Natural killer cell (primary cell): ENCODE data around the gene SLC25A22. TPM values are rescaled to one million over a fixed set of nuclear protein-coding genes. Genes with fewer than 3 reads are reported as not detected.

ENCODE experiments used
- ATAC-seq, 3 donors: fragments of 150-1000 bp in 2 of 3; fragments of 200-7000 bp in 1 of 3; cut with Tn5 transposase; 1 replicate in 1 of 3; 2 replicates in 2 of 3; pipeline ENCODE4 v1.10.0; 2021; ENCODE audit warnings: mild to moderate bottlenecking in 2 of 3, moderate library complexity in 2 of 3
- DNase-seq, 2 donors: peaks; one replicate each; pipeline versions ENCODE4 v3.0.0 to v3.0.0-alpha.2; 2013 to 2021; ENCODE audit warnings: mixed read lengths in 1 of 2
- H3K27ac ChIP-seq: one replicate; pipeline ENCODE4 v1.5.1; 2013; ENCODE audit warnings: mild to moderate bottlenecking, low read length
- H3K27me3 ChIP-seq: one replicate; pipeline ENCODE4 v1.6.1; 2013; ENCODE audit warnings: low read length; ENCODE audit not compliant: control insufficient read depth, insufficient read depth
- H3K36me3 ChIP-seq: one replicate; pipeline ENCODE4 v1.6.1; 2013; ENCODE audit warnings: low read length; ENCODE audit not compliant: control insufficient read depth, insufficient read depth
- H3K4me1 ChIP-seq: one replicate; pipeline ENCODE4 v1.6.1; 2013; ENCODE audit warnings: low read length; ENCODE audit not compliant: control insufficient read depth, insufficient read depth
- H3K4me3 ChIP-seq: one replicate; pipeline ENCODE4 v1.5.1; 2013; ENCODE audit warnings: low read length
- H3K9me3 ChIP-seq: one replicate; pipeline ENCODE4 v1.6.1; 2013; ENCODE audit warnings: low read length; ENCODE audit not compliant: control insufficient read depth, insufficient read depth
- H3K27ac Mint-ChIP-seq, 2 donors: one replicate each; pipeline ENCODE4 v1.8.0; 2022; ENCODE audit warnings: mild to moderate bottlenecking in 2 of 2, mixed read lengths in 2 of 2, moderate library complexity in 1 of 2
- H3K27me3 Mint-ChIP-seq, 2 donors: one replicate each; pipeline ENCODE4 v1.8.0; 2022; ENCODE audit warnings: low read depth in 2 of 2, mixed read lengths in 2 of 2
- H3K36me3 Mint-ChIP-seq: one replicate; pipeline ENCODE4 v1.8.0; 2022; ENCODE audit warnings: mixed read lengths
- H3K4me1 Mint-ChIP-seq, 2 donors: one replicate each; pipeline ENCODE4 v1.8.0; 2022; ENCODE audit warnings: mixed read lengths in 2 of 2
- H3K4me3 Mint-ChIP-seq: one replicate; pipeline ENCODE4 v1.8.0; 2022; ENCODE audit warnings: mild to moderate bottlenecking, moderate library complexity, mixed read lengths
- H3K9me3 Mint-ChIP-seq, 2 donors: one replicate each; pipeline ENCODE4 v1.8.0; 2022; ENCODE audit warnings: mixed read lengths in 2 of 2
- WGBS: methylation state at CpG from one replicate; pipeline ENCODE4 v1.1.7; 2013; ENCODE audit warnings: missing lambda C conversion rate; ENCODE audit not compliant: insufficient coverage; 5-methylcytosine and 5-hydroxymethylcytosine counted together
- intact Hi-C: fragments of 100-400 bp; cut with micrococcal nuclease; formaldehyde crosslinking; loops from one replicate; pipeline ENCODE4 v1.14.2; 2022
- total RNA-seq, 4 donors: library from RNA; stranded (reverse); fragments of 120-200 nt in 1 of 4; gene quantifications; one replicate each; pipeline versions ENCODE4 v1.2.3 to v1.2.4, GENCODE V29; 2013 to 2022
- TF ChIP-seq, protein P1 (sequence below): fragments of 200-600 bp; IDR thresholded peaks from one replicate; pipeline ENCODE4 v1.8.0; 2022; ENCODE audit warnings: antibody characterized with exemption

Gene SLC25A22
- total RNA-seq, 3 donors from 2014 or later (not counting 1 experiment from before 2014, with no cell fraction given): 22.8 to 34.6 (median 31.5) TPM

DNA sequence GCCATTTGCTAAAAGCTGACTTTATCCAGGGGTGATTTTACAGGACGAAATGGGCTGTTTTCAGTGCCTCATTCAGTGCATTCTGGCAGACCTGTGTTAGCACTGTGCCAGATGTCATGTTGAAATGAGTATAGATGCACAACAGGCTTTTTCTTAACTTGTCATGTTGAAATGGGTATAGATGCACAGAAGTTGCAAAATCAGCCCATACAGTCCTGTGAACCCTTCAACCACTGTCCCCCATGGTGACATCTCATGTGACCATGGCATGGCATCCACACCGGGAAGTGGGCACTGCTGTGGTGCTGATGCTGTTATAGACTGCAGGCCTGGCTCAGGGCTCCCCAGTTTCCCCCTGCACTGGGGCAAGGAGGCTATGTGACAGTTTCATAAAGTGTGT lies 48.4 kb downstream of the SLC25A22 start:
- Mint-ChIP-seq H3K4me3 (peak overlapping the region; percentile 55), H3K36me3 (no peaks in the 10 kb centered on the region), H3K27ac (no peak overlapping the region), H3K27me3 (no peaks in the 10 kb centered on the region), H3K4me1 (peaks cover 9 to 14% of the 10 kb centered on the region in 2 donors), H3K9me3 (no peaks in the 10 kb centered on the region)
- no peak overlapping the region for H3K27ac ChIP-seq
- peaks cover 22% of the 10 kb centered on the region for H3K4me1 ChIP-seq
- no peaks in the 10 kb centered on the region for H3K9me3 ChIP-seq
- H3K27me3 ChIP-seq: no peaks in the 10 kb centered on the region
- DNase-seq (no peak), ATAC-seq (no peak)
- no peaks in the 10 kb centered on the region for H3K36me3 ChIP-seq
- intact Hi-C loops: no loop called here
- TF ChIP-seq, protein P1, sequence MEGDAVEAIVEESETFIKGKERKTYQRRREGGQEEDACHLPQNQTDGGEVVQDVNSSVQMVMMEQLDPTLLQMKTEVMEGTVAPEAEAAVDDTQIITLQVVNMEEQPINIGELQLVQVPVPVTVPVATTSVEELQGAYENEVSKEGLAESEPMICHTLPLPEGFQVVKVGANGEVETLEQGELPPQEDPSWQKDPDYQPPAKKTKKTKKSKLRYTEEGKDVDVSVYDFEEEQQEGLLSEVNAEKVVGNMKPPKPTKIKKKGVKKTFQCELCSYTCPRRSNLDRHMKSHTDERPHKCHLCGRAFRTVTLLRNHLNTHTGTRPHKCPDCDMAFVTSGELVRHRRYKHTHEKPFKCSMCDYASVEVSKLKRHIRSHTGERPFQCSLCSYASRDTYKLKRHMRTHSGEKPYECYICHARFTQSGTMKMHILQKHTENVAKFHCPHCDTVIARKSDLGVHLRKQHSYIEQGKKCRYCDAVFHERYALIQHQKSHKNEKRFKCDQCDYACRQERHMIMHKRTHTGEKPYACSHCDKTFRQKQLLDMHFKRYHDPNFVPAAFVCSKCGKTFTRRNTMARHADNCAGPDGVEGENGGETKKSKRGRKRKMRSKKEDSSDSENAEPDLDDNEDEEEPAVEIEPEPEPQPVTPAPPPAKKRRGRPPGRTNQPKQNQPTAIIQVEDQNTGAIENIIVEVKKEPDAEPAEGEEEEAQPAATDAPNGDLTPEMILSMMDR: no peak
- no peak overlapping the region for H3K4me3 ChIP-seq
- 51% methylated on average over 2 of the region's 2 CpGs for WGBS

DNA sequence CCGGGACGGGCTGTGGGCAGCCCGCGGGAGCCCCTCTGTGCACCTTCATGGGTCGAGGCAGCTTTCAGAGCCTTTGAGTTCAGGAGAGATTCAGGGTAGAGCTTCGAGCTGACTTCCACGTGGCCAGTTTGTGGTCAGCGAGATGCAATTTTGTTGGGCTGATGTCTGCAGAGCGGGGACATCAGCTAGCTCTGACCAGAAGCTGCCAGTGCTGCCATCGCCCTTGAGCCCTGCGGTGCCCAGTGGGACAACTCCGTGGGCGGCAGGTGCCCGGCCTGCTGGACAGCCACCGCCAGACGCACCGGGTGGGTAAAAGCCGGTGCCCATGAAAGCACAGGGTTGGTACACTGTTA lies 50.1 kb downstream of the SLC25A22 start:
- intact Hi-C loops: no loop called here
- H3K27me3 ChIP-seq: no peaks in the 10 kb centered on the region
- under 1% methylated on average over 18 of the region's 18 CpGs for WGBS
- H3K36me3 Mint-ChIP-seq: no peaks in the 10 kb centered on the region
- peak overlapping the region; percentile 74 for H3K4me3 Mint-ChIP-seq
- TF ChIP-seq, protein P1: no peak
- H3K27ac ChIP-seq: peak overlapping the region; percentile 40
- H3K4me1 Mint-ChIP-seq: peaks cover 9 to 14% of the 10 kb centered on the region in 2 donors
- no peaks in the 10 kb centered on the region for H3K36me3 ChIP-seq
- H3K27ac Mint-ChIP-seq: peak overlapping the region in 1 of 2 donors; percentile 58
- peak overlapping the region; percentile 56 for H3K4me3 ChIP-seq
- peak in 1 of 2 donors; percentile 22 for DNase-seq
- ATAC-seq: no peak
- no peaks in the 10 kb centered on the region for H3K9me3 ChIP-seq
- peaks cover 22% of the 10 kb centered on the region for H3K4me1 ChIP-seq
- H3K27me3 Mint-ChIP-seq: no peaks in the 10 kb centered on the region
- no peaks in the 10 kb centered on the region for H3K9me3 Mint-ChIP-seq

GRCh38 chr11:747158-748006 lies 50.7 kb downstream of the SLC25A22 start, which contains the start of gene TALDO1:
Gene TALDO1 (plus strand): TSS chr11:747464. CDS start chr11:747482, 18 bp downstream.
- Mint-ChIP-seq H3K36me3 (no peaks in the 10 kb centered on the region), H3K27me3 (no peaks in the 10 kb centered on the region), H3K27ac (peak within 1 kb of the TSS in 1 of 2 donors; percentile 83), H3K9me3 (no peaks in the 10 kb centered on the region), H3K4me1 (peaks cover 9 to 14% of the 10 kb centered on the region in 2 donors), H3K4me3 (peak within 1 kb of the TSS; percentile 93)
- TF ChIP-seq, protein P1: no peak
- H3K27me3 ChIP-seq: no peaks in the 10 kb centered on the region
- H3K27ac ChIP-seq: peak within 1 kb of the TSS; percentile 40
- H3K36me3 ChIP-seq: no peaks in the 10 kb centered on the region
- H3K9me3 ChIP-seq: no peaks in the 10 kb centered on the region
- peaks cover 22% of the 10 kb centered on the region for H3K4me1 ChIP-seq
- intact Hi-C loops: no loop called here
- WGBS: under 1% methylated on average over 112 of the region's 112 CpGs
- H3K4me3 ChIP-seq: peak within 1 kb of the TSS; percentile 56
- peak; percentile 77 to 86 for DNase-seq
- peak; percentile 91 to 93 (median 92) for ATAC-seq
